Activated T-cell treated with anti-CD3 and anti-CD28 coated beads for 24 hours (primary cell): ENCODE data around the gene INO80D.
"Not testable (repeated sequence)": the region's sequence is repeated elsewhere in the genome, so short reads cannot be mapped to it uniquely, and the experiment has no call there.

Experiments
- DNase-seq: peaks from one replicate; pipeline ENCODE4 v3.0.0-alpha.2; 2020; ENCODE audit warnings: low read depth

INO80D gene

GRCh38 chr2:206028101-206028500 is 57.9 kb downstream of the INO80D start:
- no peak for DNase-seq

- DNase-seq, result no peak
Measured at GRCh38 chr2:206023183-206023582, 62.8 kb downstream of the INO80D start.

GRCh38 chr2:206020171-206020570 is 65.8 kb downstream of the INO80D start:
- DNase-seq, result no peak

- DNase-seq, result not testable (repeated sequence)
Measured at GRCh38 chr2:206015746-206016145, 70.2 kb downstream of the INO80D start.

- no peak for DNase-seq
Measured at GRCh38 chr2:206011795-206012194, 74.2 kb downstream of the INO80D start.

- DNase-seq, result no peak
Measured at GRCh38 chr2:206011018-206011614, 74.9 kb downstream of the INO80D start.

- no peak for DNase-seq
Measured at GRCh38 chr2:206004004-206004693, 81.8 kb downstream of the INO80D start.

- DNase-seq, result no peak
Measured at GRCh38 chr2:206002440-206002839, 83.5 kb downstream of the INO80D start.

- no peak for DNase-seq
Measured at GRCh38 chr2:206001912-206002311, 84.1 kb downstream of the INO80D start.

- no peak for DNase-seq
Measured at GRCh38 chr2:206000776-206001175, 85.2 kb downstream of the INO80D start.

- DNase-seq, result no peak
Measured at GRCh38 chr2:205998583-205998982, 87.4 kb downstream of the INO80D start.

GRCh38 chr2:205996161-205996560 is 89.8 kb downstream of the INO80D start:
- DNase-seq, result no peak

- DNase-seq, result no peak
Measured at GRCh38 chr2:205995260-205995659, 90.7 kb downstream of the INO80D start.

- no peak for DNase-seq
Measured at GRCh38 chr2:205994344-205994743, 91.6 kb downstream of the INO80D start.

- no peak for DNase-seq
Measured at GRCh38 chr2:205990104-205990503, 95.9 kb downstream of the INO80D start.

- DNase-seq, result no peak
Measured at GRCh38 chr2:205989271-205990071, 96.5 kb downstream of the INO80D start.

GRCh38 chr2:205988681-205989080 is 97.3 kb downstream of the INO80D start:
- not testable (repeated sequence) for DNase-seq

GRCh38 chr2:205988274-205988673 is 97.7 kb downstream of the INO80D start:
- DNase-seq, result no peak

GRCh38 chr2:205986334-205986733 is 99.6 kb downstream of the INO80D start:
- not testable (repeated sequence) for DNase-seq

GRCh38 chr2:205984381-205984780 is 101.6 kb downstream of the INO80D start:
- no peak for DNase-seq

GRCh38 chr2:205982776-205983327 is 103.1 kb downstream of the INO80D start:
- no peak for DNase-seq

- not testable (repeated sequence) for DNase-seq
Measured at GRCh38 chr2:205978728-205979127, 107.2 kb downstream of the INO80D start.

GRCh38 chr2:205977699-205978098 is 108.3 kb downstream of the INO80D start:
- not testable (repeated sequence) for DNase-seq
